GM12875 (cell line): ENCODE measurements around the gene SMAD5.

Source experiments
- H3K4me3 ChIP-seq: one replicate; pipeline ENCODE4 v1.5.1; 2011; ENCODE audit warnings: low read depth, low read length, control low read depth
- CTCF ChIP-seq: IDR thresholded peaks from 2 replicates; pipeline ENCODE4 v1.5.1; 2011; ENCODE audit warnings: low read depth, mild to moderate bottlenecking, control low read depth, inconsistent platforms, low read length, moderate library complexity, borderline replicate concordance; ENCODE audit not compliant: insufficient read depth

The SMAD5 gene

GRCh38 chr5:136141561-136141960 lies 8.9 kb downstream of the SMAD5 start:
- H3K4me3 ChIP-seq: no peak overlapping the region
- no peak for TF ChIP-seq CTCF

- TF ChIP-seq CTCF: no peak
- no peak overlapping the region for H3K4me3 ChIP-seq
These were observed 10.7 kb downstream of the SMAD5 start for GRCh38 chr5:136143312-136143711.

- TF ChIP-seq CTCF: no peak
- no peak overlapping the region for H3K4me3 ChIP-seq
These were observed 11.1 kb downstream of the SMAD5 start for GRCh38 chr5:136143763-136144162.

- no peak overlapping the region for H3K4me3 ChIP-seq
- no peak for TF ChIP-seq CTCF
These were observed 12.4 kb downstream of the SMAD5 start for GRCh38 chr5:136145030-136145429.

- no peak overlapping the region for H3K4me3 ChIP-seq
- no peak for TF ChIP-seq CTCF
These were observed 13.6 kb downstream of the SMAD5 start for GRCh38 chr5:136146201-136146600.

GRCh38 chr5:136147632-136148031 lies 15.0 kb downstream of the SMAD5 start:
- no peak for TF ChIP-seq CTCF
- H3K4me3 ChIP-seq: no peak overlapping the region

- H3K4me3 ChIP-seq: no peak overlapping the region
- no peak for TF ChIP-seq CTCF
These were observed 17.2 kb downstream of the SMAD5 start for GRCh38 chr5:136149891-136150290.
